Iris pigment epithelial cell (primary cell): ENCODE data around the gene IFI35.
"Not testable (repeated sequence)": the region's sequence is repeated elsewhere in the genome, so short reads cannot be mapped to it uniquely, and the experiment has no call there.

Experiments
- DNase-seq: peaks from one replicate; pipeline ENCODE4 v3.0.0-alpha.2; 2011; ENCODE audit warnings: low read depth

IFI35 gene

GRCh38 chr17:43006639-43007551 lies at the start of gene IFI35:
Gene IFI35 (plus strand): TSS chr17:43006784. CDS start chr17:43006948, 164 bp downstream.
- peak; percentile 94 for DNase-seq

GRCh38 chr17:42964161-42964932 lies 42.2 kb upstream of the IFI35 start, which contains the start of gene AARSD1:
Gene AARSD1 (minus strand): TSS chr17:42964454. CDS start chr17:42964440, 14 bp downstream.
- DNase-seq = peak; percentile 95

- DNase-seq = no peak
These were observed 38.7 kb upstream of the IFI35 start for GRCh38 chr17:42967925-42968324.

GRCh38 chr17:42969001-42969581 lies 37.5 kb upstream of the IFI35 start:
- peak; percentile 41 for DNase-seq

- DNase-seq = no peak
These were observed 35.0 kb upstream of the IFI35 start for GRCh38 chr17:42971589-42971988.

- not testable (repeated sequence) for DNase-seq
These were observed 33.3 kb upstream of the IFI35 start for GRCh38 chr17:42973323-42973722.

- no peak for DNase-seq
These were observed 31.3 kb upstream of the IFI35 start for GRCh38 chr17:42975265-42975664.

GRCh38 chr17:42975701-42976100 lies 30.9 kb upstream of the IFI35 start:
- DNase-seq = not testable (repeated sequence)

- DNase-seq = peak; percentile 23
These were observed 26.9 kb upstream of the IFI35 start, which contains the start of gene PTGES3L for GRCh38 chr17:42979511-42980273. Gene PTGES3L (minus strand): TSS chr17:42980080. CDS start chr17:42980053, 27 bp downstream.

GRCh38 chr17:42980274-42980765 lies 26.3 kb upstream of the IFI35 start, which contains the start of gene RUNDC1:
Gene RUNDC1 (plus strand): TSS chr17:42980565. CDS start chr17:42980577, 12 bp downstream.
- DNase-seq = peak; percentile 85

- peak; percentile 70 for DNase-seq
These were observed 25.7 kb upstream of the IFI35 start for GRCh38 chr17:42980766-42981397.

- no peak for DNase-seq
These were observed 24.3 kb upstream of the IFI35 start for GRCh38 chr17:42982266-42982665.

- no peak for DNase-seq
These were observed 21.4 kb upstream of the IFI35 start for GRCh38 chr17:42985225-42985624.

GRCh38 chr17:42989141-42989540 lies 17.4 kb upstream of the IFI35 start:
- DNase-seq = no peak

- DNase-seq = peak; percentile 66
These were observed 16.6 kb upstream of the IFI35 start for GRCh38 chr17:42989726-42990652.

- DNase-seq = no peak
These were observed 15.1 kb upstream of the IFI35 start for GRCh38 chr17:42991471-42991870.

- no peak for DNase-seq
These were observed 13.7 kb upstream of the IFI35 start for GRCh38 chr17:42992872-42993271.

GRCh38 chr17:42993913-42994312 lies 12.7 kb upstream of the IFI35 start:
- not testable (repeated sequence) for DNase-seq

GRCh38 chr17:42997390-42997983 lies 9.1 kb upstream of the IFI35 start:
- no peak for DNase-seq
